SU-DHL-6 (cell line): Measurements from ENCODE around the gene RRP1B.

Experiments
- CTCF ChIP-seq: fragments of 200-600 bp; sonication (generic); IDR thresholded peaks from one replicate; pipeline ENCODE4 v1.5.1; 2017; ENCODE audit warnings: antibody characterized with exemption, mild to moderate bottlenecking, low read length, moderate library complexity; ENCODE audit not compliant: insufficient read depth, poor library complexity, severe bottlenecking
- EZH2phosphoT487 ChIP-seq: fragments of 200-600 bp; sonication (generic), shearing (Covaris generic); conservative IDR thresholded peaks from 2 replicates; pipeline ENCODE4 v1.6.1; 2018; ENCODE audit warnings: mild to moderate bottlenecking, antibody characterized with exemption, low read length, moderate library complexity, mixed read lengths

DNA sequence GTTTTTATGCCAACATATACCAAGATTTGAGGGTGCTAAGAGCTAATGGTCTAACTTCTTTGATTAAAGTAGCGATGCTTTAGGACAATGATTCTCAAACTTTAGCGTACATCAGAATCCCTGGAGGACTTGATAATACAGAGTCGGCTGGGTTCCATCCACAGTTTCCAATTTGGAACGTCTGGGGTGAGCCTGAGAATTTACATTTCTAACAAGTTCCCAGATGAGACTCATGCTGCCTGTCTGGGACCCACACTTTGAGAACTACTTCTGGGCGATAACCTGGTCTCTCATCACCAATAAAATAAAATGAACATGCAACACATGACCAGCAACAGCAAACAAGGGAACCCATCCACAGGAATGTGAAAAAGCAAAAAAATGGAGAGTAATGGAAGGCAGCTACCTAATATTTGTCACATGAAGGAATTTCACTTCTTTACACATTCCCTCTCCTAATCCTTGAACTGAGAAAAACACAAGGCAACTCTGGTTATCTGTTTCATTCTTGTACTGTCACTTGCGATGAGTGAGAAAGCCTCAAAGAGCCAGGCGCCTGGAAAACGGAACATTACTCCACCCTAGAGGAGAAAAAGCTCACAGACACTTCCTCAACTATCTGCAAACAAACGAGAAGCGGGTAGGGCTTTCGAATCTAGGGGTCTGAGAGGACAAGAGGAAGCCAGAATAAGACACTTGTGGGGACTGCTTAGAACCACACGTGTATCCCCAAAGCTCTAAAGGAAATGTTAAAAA is 14.0 kb upstream of the RRP1B start:
- TF ChIP-seq CTCF (no peak), EZH2phosphoT487 (no peak)
